Erythroblast (primary cell): ENCODE data around the gene DPYSL4.

Experiments used
- GATA1 ChIP-seq: IDR thresholded peaks from 2 replicates; pipeline ENCODE4 v1.6.1; 2011; ENCODE audit warnings: low read depth, mild to moderate bottlenecking, control low read depth, low read length, moderate library complexity
- POLR2A ChIP-seq: IDR thresholded peaks from 2 replicates; pipeline ENCODE4 v1.6.1; 2011; ENCODE audit warnings: mild to moderate bottlenecking, low read length

- no peak for TF ChIP-seq POLR2A
- no peak for TF ChIP-seq GATA1
Observed at GRCh38 chr10:132138133-132138532, 48.6 kb upstream of the DPYSL4 start.
